ENCODE measurements around the gene NAV2.

- TF ChIP-seq CTCF (IDR thresholded peaks at IDR 0.05; ENCODE audit: borderline replicate concordance, extremely low read depth, low read length, poor library complexity, severe bottlenecking) (no peak), EZH2 (IDR thresholded peaks at IDR 0.05; ENCODE audit: borderline replicate concordance, low read depth, low read length, severe bottlenecking) (no peak)
Observed at GRCh38 chr11:19846654-19847305, 134.1 kb downstream of the NAV2 start.

Measured in DND-41 (cell line).